H9 (cell line): ENCODE data around the gene GYS2. TPM values are rescaled to one million over a fixed set of nuclear protein-coding genes. Genes with fewer than 3 reads are reported as not detected.

Experiments
- DNase-seq: peaks from one replicate; pipeline ENCODE4 v3.0.0-alpha.2; 2017
- H2AFZ ChIP-seq: one replicate; pipeline ENCODE4 v1.6.1; 2013; ENCODE audit warnings: mild to moderate bottlenecking, low read length, control low read depth, moderate library complexity
- H2AK5ac ChIP-seq: 2 replicates; pipeline ENCODE4 v1.6.1; 2013; ENCODE audit warnings: low read length, control low read depth, mixed read lengths; ENCODE audit not compliant: insufficient read length
- H2BK120ac ChIP-seq: one replicate; pipeline ENCODE4 v1.6.1; 2013; ENCODE audit warnings: low read depth, mild to moderate bottlenecking, low read length, control low read depth, inconsistent platforms; ENCODE audit not compliant: poor library complexity, severe bottlenecking
- H2BK12ac ChIP-seq: 2 replicates; pipeline ENCODE4 v1.6.1; 2013; ENCODE audit warnings: low read length, control low read depth, mixed read lengths, low read depth; ENCODE audit not compliant: insufficient read length
- H2BK15ac ChIP-seq: 2 replicates; pipeline ENCODE4 v1.6.1; 2013; ENCODE audit warnings: low read depth, low read length, control low read depth
- H2BK20ac ChIP-seq: one replicate; pipeline ENCODE4 v1.6.1; 2013; ENCODE audit warnings: low read depth, mild to moderate bottlenecking, low read length, control low read depth, inconsistent platforms; ENCODE audit not compliant: poor library complexity, severe bottlenecking
- H2BK5ac ChIP-seq: 2 replicates; pipeline ENCODE4 v1.6.1; 2013; ENCODE audit warnings: low read length, control low read depth, mixed read lengths; ENCODE audit not compliant: insufficient read length
- H3K14ac ChIP-seq: 2 replicates; pipeline ENCODE4 v1.6.1; 2013; ENCODE audit warnings: low read length, control low read depth; ENCODE audit not compliant: insufficient read depth
- H3K18ac ChIP-seq: 2 replicates; pipeline ENCODE4 v1.6.1; 2013; ENCODE audit warnings: low read depth, mild to moderate bottlenecking, mixed read lengths, low read length, control low read depth; ENCODE audit not compliant: insufficient read length
- H3K23ac ChIP-seq: 2 replicates; pipeline ENCODE4 v1.6.1; 2013; ENCODE audit warnings: low read length, control low read depth, mixed read lengths, low read depth; ENCODE audit not compliant: insufficient read length
- H3K23me2 ChIP-seq: 2 replicates; pipeline ENCODE4 v1.6.1; 2013; ENCODE audit warnings: low read depth, mild to moderate bottlenecking, mixed read lengths, low read length, control low read depth; ENCODE audit not compliant: insufficient read length, poor library complexity, severe bottlenecking
- H3K27ac ChIP-seq: 2 replicates; pipeline ENCODE4 v1.5.1; 2013; ENCODE audit warnings: low read length, control low read depth, mixed read lengths, low read depth; ENCODE audit not compliant: insufficient read length
- H3K27me3 ChIP-seq: 2 replicates; pipeline ENCODE4 v1.6.1; 2013; ENCODE audit warnings: low read length, control low read depth, inconsistent platforms; ENCODE audit not compliant: insufficient read depth
- H3K4ac ChIP-seq: 2 replicates; pipeline ENCODE4 v1.6.1; 2013; ENCODE audit warnings: low read depth, mild to moderate bottlenecking, control low read depth, inconsistent platforms, low read length, moderate library complexity
- H3K4me1 ChIP-seq: 2 replicates; pipeline ENCODE4 v1.6.1; 2013; ENCODE audit warnings: low read length, control low read depth, inconsistent platforms; ENCODE audit not compliant: insufficient read depth
- H3K4me2 ChIP-seq: 2 replicates; pipeline ENCODE4 v1.6.1; 2013; ENCODE audit warnings: low read length, control low read depth, mixed read lengths; ENCODE audit not compliant: insufficient read length, insufficient read depth
- H3K56ac ChIP-seq: 2 replicates; pipeline ENCODE4 v1.6.1; 2013; ENCODE audit warnings: low read depth, mild to moderate bottlenecking, mixed read lengths, low read length, control low read depth; ENCODE audit not compliant: insufficient read length
- H3K79me1 ChIP-seq: 2 replicates; pipeline ENCODE4 v1.6.1; 2013; ENCODE audit warnings: low read depth, mild to moderate bottlenecking, moderate library complexity, low read length, control low read depth, inconsistent platforms; ENCODE audit not compliant: insufficient read depth, poor library complexity, severe bottlenecking
- H3K79me2 ChIP-seq: 2 replicates; pipeline ENCODE4 v1.6.1; 2013; ENCODE audit warnings: low read length, control low read depth, inconsistent platforms; ENCODE audit not compliant: insufficient read depth
- H3K9ac ChIP-seq: 2 replicates; pipeline ENCODE4 v1.6.1; 2013; ENCODE audit warnings: low read length, control low read depth, mixed read lengths; ENCODE audit not compliant: insufficient read length; ENCODE audit errors: extremely low read depth
- H3K9me3 ChIP-seq: one replicate; pipeline ENCODE4 v1.6.1; 2013; ENCODE audit warnings: low read depth, low read length, inconsistent platforms; ENCODE audit not compliant: control insufficient read depth
- H3T11ph ChIP-seq: one replicate; pipeline ENCODE4 v1.6.1; 2013; ENCODE audit warnings: mild to moderate bottlenecking, low read length, control low read depth, inconsistent platforms
- H4K20me1 ChIP-seq: one replicate; pipeline ENCODE4 v1.6.1; 2013; ENCODE audit not compliant: control insufficient read depth, insufficient read length, insufficient read depth
- H4K5ac ChIP-seq: 2 replicates; pipeline ENCODE4 v1.6.1; 2013; ENCODE audit warnings: low read depth, mild to moderate bottlenecking, mixed read lengths, low read length, control low read depth; ENCODE audit not compliant: insufficient read length
- H4K8ac ChIP-seq: replicated peaks from 2 replicates; pipeline ENCODE4 v1.6.1; 2013; ENCODE audit warnings: low read length, control low read depth, mixed read lengths, low read depth; ENCODE audit not compliant: insufficient read length
- H4K91ac ChIP-seq: 2 replicates; pipeline ENCODE4 v1.6.1; 2013; ENCODE audit warnings: low read depth, mild to moderate bottlenecking, moderate library complexity, mixed read lengths, low read length, control low read depth; ENCODE audit not compliant: insufficient read length
- H3K27ac Mint-ChIP-seq, 3 experiments: 2 replicates in 2 of 3; 3 replicates in 1 of 3; pipeline ENCODE4 v1.8.0; 2020 to 2021; ENCODE audit warnings: mixed read lengths in 3 of 3, mild to moderate bottlenecking in 1 of 3, moderate library complexity in 1 of 3
- H3K27me3 Mint-ChIP-seq: 2 replicates; pipeline ENCODE4 v1.8.0; 2021; ENCODE audit warnings: low read depth, mild to moderate bottlenecking, moderate library complexity, mixed read lengths
- H3K36me3 Mint-ChIP-seq, 3 experiments: 2 replicates in 2 of 3; 3 replicates in 1 of 3; pipeline ENCODE4 v1.8.0; 2020 to 2021; ENCODE audit warnings: low read depth in 3 of 3, mixed read lengths in 3 of 3; ENCODE audit not compliant: insufficient read depth in 1 of 3
- H3K4me1 Mint-ChIP-seq, 2 experiments: 2 replicates each; pipeline ENCODE4 v1.8.0; 2020; ENCODE audit warnings: mixed read lengths in 2 of 2
- H3K4me3 Mint-ChIP-seq, 2 experiments: 2 replicates in 1 of 2; 3 replicates in 1 of 2; pipeline ENCODE4 v1.8.0; 2020 to 2021; ENCODE audit warnings: mild to moderate bottlenecking in 2 of 2, mixed read lengths in 2 of 2, moderate library complexity in 1 of 2
- H3K9me3 Mint-ChIP-seq, 2 experiments: 2 replicates in 1 of 2; 3 replicates in 1 of 2; pipeline ENCODE4 v1.8.0; 2020; ENCODE audit warnings: mild to moderate bottlenecking in 2 of 2, mixed read lengths in 2 of 2, moderate library complexity in 1 of 2
- CTCF ChIP-seq: fragments of 200-600 bp; sonication (generic); conservative IDR thresholded peaks from 3 replicates; pipeline ENCODE4 v1.8.0; 2021; ENCODE audit warnings: antibody characterized with exemption, mild to moderate bottlenecking
- WGBS: extraction: QIAGEN DNeasy Blood & Tissue Kit; methylation state at CpG from one replicate; pipeline ENCODE4 v1.1.7; 2013; ENCODE audit warnings: missing lambda C conversion rate, low lambda C conversion rate, mixed read lengths; ENCODE audit not compliant: insufficient read length; ENCODE audit errors: extremely low coverage; 5-methylcytosine and 5-hydroxymethylcytosine counted together
- total RNA-seq: library from RNA; stranded (reverse); gene quantifications from 2 replicates; pipeline ENCODE4 v1.2.1, GENCODE V29; 2021

The GYS2 gene
- total RNA-seq, 1 experiment from 2014 or later = not detected

GRCh38 chr12:21559855-21560569 is 44.6 kb downstream of the GYS2 start:
- Histone ChIP-seq H3K9ac (no peak overlapping the region), H3K27ac (no peak overlapping the region), H4K5ac (no peak overlapping the region), H3T11ph (no peak overlapping the region), H3K14ac (no peak overlapping the region), H4K91ac (no peak overlapping the region), H3K4me1 (no peaks in the 10 kb centered on the region), H3K4me2 (no peak overlapping the region), H2AK5ac (no peak overlapping the region), H3K9me3 (no peaks in the 10 kb centered on the region), H3K23ac (no peak overlapping the region), H2BK20ac (no peak overlapping the region), H4K20me1 (no peaks in the 10 kb centered on the region), H3K56ac (no peak overlapping the region), H3K4ac (no peak overlapping the region), H2BK5ac (no peak overlapping the region), H4K8ac (no peak overlapping the region), H2BK12ac (no peak overlapping the region), H3K27me3 (no peaks in the 10 kb centered on the region), H3K79me2 (no peaks in the 10 kb centered on the region), H2AFZ (no peak overlapping the region), H3K23me2 (no peaks in the 10 kb centered on the region), H3K18ac (no peak overlapping the region), H3K79me1 (no peaks in the 10 kb centered on the region), H2BK15ac (no peak overlapping the region), H2BK120ac (no peak overlapping the region)
- no peaks in the 10 kb centered on the region for H3K27me3 Mint-ChIP-seq
- no peak for DNase-seq
- no peak overlapping the region for H3K27ac Mint-ChIP-seq
- no peak overlapping the region for H3K4me3 Mint-ChIP-seq
- TF ChIP-seq CTCF = no peak
- WGBS = no CpG with 5 or more reads among the region's 7 CpGs
- H3K36me3 Mint-ChIP-seq = no peaks in the 10 kb centered on the region
- H3K4me1 Mint-ChIP-seq = no peaks in the 10 kb centered on the region
- no peaks in the 10 kb centered on the region; a peak in 2 of 5 replicates for H3K9me3 Mint-ChIP-seq
